Measurements from ENCODE around the gene CA4.

- TF ChIP-seq POLR2AphosphoS5 (IDR thresholded peaks at IDR 0.05): peak in 1 of 3 donors; percentile 42
- no peak for TF ChIP-seq EP300 (IDR thresholded peaks at IDR 0.05)
Measured at GRCh38 chr17:60139438-60140285, 10.1 kb upstream of the CA4 start.

Measured in stomach (tissue), 4 donors.